Naive thymus-derived CD4-positive, alpha-beta T cell (primary cell): ENCODE measurements around the gene ZSCAN26. TPM values are rescaled to one million over a fixed set of nuclear protein-coding genes. Genes with fewer than 3 reads are reported as not detected.

Experiments
- ATAC-seq: fragments of 150-1000 bp; cut with Tn5 transposase; 2 replicates; pipeline ENCODE4 v1.10.0; 2021; ENCODE audit warnings: mild to moderate bottlenecking, moderate library complexity
- CTCF ChIA-PET: fragments of 350-600 bp; sonication (Branson Sonifier 250); formaldehyde crosslinking; loops from one replicate; lab custom pipeline; 2021; ENCODE audit warnings: antibody characterized with exemption; lab: Charles Lee
- POLR2A ChIA-PET: fragments of 350-600 bp; sonication (Branson Sonifier 250); formaldehyde crosslinking; loops from one replicate; lab custom pipeline; 2021; ENCODE audit warnings: antibody characterized with exemption, inconsistent platforms; lab: Charles Lee
- DNase-seq, 9 donors: peaks; one replicate each; pipeline versions ENCODE4 v3.0.0 to v3.0.0-alpha.2; 2020 to 2022; ENCODE audit warnings: mixed read lengths in 1 of 9
- H3K27ac ChIP-seq: one replicate; pipeline ENCODE4 v1.7.0; 2013; ENCODE audit warnings: mild to moderate bottlenecking, low read depth, low read length, moderate library complexity
- H3K27me3 ChIP-seq, 2 donors: one replicate each; pipeline ENCODE4 v1.7.0; 2013; ENCODE audit warnings: low read length in 2 of 2, mild to moderate bottlenecking in 2 of 2, moderate library complexity in 2 of 2; ENCODE audit not compliant: control insufficient read depth in 2 of 2, insufficient read depth in 2 of 2
- H3K36me3 ChIP-seq, 3 experiments: 1 replicate in 2 of 3; 2 replicates in 1 of 3; pipeline ENCODE4 v1.7.0; 2013; ENCODE audit warnings: low read length in 3 of 3, mild to moderate bottlenecking in 3 of 3, moderate library complexity in 1 of 3; ENCODE audit not compliant: insufficient read depth in 3 of 3, control insufficient read depth in 2 of 3
- H3K4me1 ChIP-seq, 2 donors: one replicate each; pipeline ENCODE4 v1.7.0; 2013; ENCODE audit warnings: low read length in 2 of 2, mild to moderate bottlenecking in 2 of 2, moderate library complexity in 1 of 2; ENCODE audit not compliant: control insufficient read depth in 2 of 2, insufficient read depth in 2 of 2
- H3K4me3 ChIP-seq: 2 replicates; pipeline ENCODE4 v1.7.0; 2013; ENCODE audit warnings: mild to moderate bottlenecking, low read length
- H3K9me3 ChIP-seq, 3 experiments: 1 replicate in 2 of 3; 2 replicates in 1 of 3; pipeline ENCODE4 v1.7.0; 2013; ENCODE audit warnings: low read length in 3 of 3; ENCODE audit not compliant: control insufficient read depth in 2 of 3
- H3K27ac Mint-ChIP-seq, 9 donors: one replicate each; pipeline ENCODE4 v1.8.0; 2020 to 2022; ENCODE audit warnings: mixed read lengths in 9 of 9, mild to moderate bottlenecking in 8 of 9, moderate library complexity in 5 of 9, inconsistent platforms in 2 of 9
- H3K27me3 Mint-ChIP-seq, 5 donors: one replicate each; pipeline ENCODE4 v1.8.0; 2021 to 2022; ENCODE audit warnings: mixed read lengths in 5 of 5, mild to moderate bottlenecking in 1 of 5
- H3K36me3 Mint-ChIP-seq, 5 donors: one replicate each; pipeline ENCODE4 v1.8.0; 2020 to 2022; ENCODE audit warnings: mixed read lengths in 5 of 5, mild to moderate bottlenecking in 3 of 5, inconsistent platforms in 1 of 5
- H3K4me1 Mint-ChIP-seq, 7 donors: one replicate each; pipeline ENCODE4 v1.8.0; 2020 to 2022; ENCODE audit warnings: mixed read lengths in 7 of 7, mild to moderate bottlenecking in 3 of 7, inconsistent platforms in 1 of 7
- H3K4me3 Mint-ChIP-seq, 10 donors: one replicate each; pipeline ENCODE4 v1.8.0; 2020 to 2022; ENCODE audit warnings: mild to moderate bottlenecking in 10 of 10, mixed read lengths in 10 of 10, moderate library complexity in 6 of 10, inconsistent platforms in 2 of 10
- H3K9me3 Mint-ChIP-seq, 11 donors: one replicate each; pipeline ENCODE4 v1.8.0; 2020 to 2022; ENCODE audit warnings: mixed read lengths in 11 of 11, mild to moderate bottlenecking in 4 of 11, inconsistent platforms in 1 of 11, moderate library complexity in 1 of 11
- intact Hi-C, 2 donors: fragments of 100-400 bp; cut with micrococcal nuclease; formaldehyde crosslinking; loops; one replicate each; pipeline ENCODE4 v1.15.1; 2023
- polyA plus RNA-seq, 2 donors: library from polyadenylated mRNA; unstranded; fragments of 300-500 nt; fragmentation: Illumina TruSeq; gene quantifications; one replicate each; pipeline ENCODE4 v1.2.3, GENCODE V29; 2021
- total RNA-seq, 6 experiments: library from RNA in 5 of 6; stranded (reverse) in 5 of 6; gene quantifications; 1 replicate in 5 of 6; 2 replicates in 1 of 6; pipeline ENCODE4 v1.2.3 and lab custom pipeline; 2021 to 2026

ZSCAN26 gene
- total and polyA plus RNA-seq, 7 experiments from 2014 or later = 8.0 to 27.8 (median 15.5) TPM

- H3K36me3 Mint-ChIP-seq = peaks cover 0 to 23% (median 0%) of the 10 kb centered on the region in 5 donors
- DNase-seq (peak in 3 of 9 donors; percentile 20 to 46 (median 25)), ATAC-seq (peak; percentile 86)
- H3K4me3 Mint-ChIP-seq = peak within 1 kb of the TSS; percentile 74 to 94 (median 88)
- H3K4me3 ChIP-seq = peak within 1 kb of the TSS; percentile 55
- intact Hi-C loops = loop anchor here in 1 of 2 donors (2.0 kb wide), 1 partner anchor 28 kb away; the partner anchor contains the start of gene ZKSCAN4
- peak within 1 kb of the TSS in 2 of 9 donors; percentile 5 to 62 for H3K27ac Mint-ChIP-seq
- H3K27me3 Mint-ChIP-seq = peaks cover 37 to 65% (median 55%) of the 10 kb centered on the region in 5 donors
- H3K27ac ChIP-seq = no peak within 1 kb of the TSS
- peaks cover 0 to 36% (median 13%) of the 10 kb centered on the region in 7 donors for H3K4me1 Mint-ChIP-seq
- H3K27me3 ChIP-seq = peaks cover 7 to 8% of the 10 kb centered on the region in 2 donors
- ChIA-PET POLR2A (no interaction called here), CTCF (no interaction called here)
- H3K9me3 ChIP-seq = no peaks in the 10 kb centered on the region
- no peaks in the 10 kb centered on the region for H3K36me3 ChIP-seq
- H3K4me1 ChIP-seq = no peaks in the 10 kb centered on the region
- H3K9me3 Mint-ChIP-seq = peaks cover 0 to 9% (median 0%) of the 10 kb centered on the region in 11 donors
These were observed 41.7 kb upstream of the ZSCAN26 start, which contains the start of gene ZSCAN9 for GRCh38 chr6:28225056-28225834. Gene ZSCAN9 (plus strand): TSS chr6:28225275. CDS start chr6:28227085, 1,810 bp downstream.

DNA sequence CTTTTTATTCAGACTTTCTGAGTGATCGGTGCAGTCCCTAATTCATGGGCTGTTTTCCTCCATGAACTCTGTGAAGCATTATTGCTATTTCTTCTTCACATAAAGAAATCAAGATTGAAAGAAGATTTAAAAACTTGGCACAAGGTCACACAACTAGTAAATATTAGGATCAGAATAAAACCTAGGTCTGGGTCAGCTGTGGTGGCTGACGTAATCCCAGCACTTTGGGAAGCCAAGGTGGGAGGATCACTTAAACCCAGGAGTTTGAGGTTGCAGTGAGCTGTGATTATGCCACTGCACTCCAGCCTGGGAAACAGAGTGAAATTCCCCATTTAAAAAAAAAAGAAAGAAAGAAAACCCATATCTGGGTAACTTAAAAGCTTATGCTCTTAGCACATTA is 40.5 kb upstream of the ZSCAN26 start:
- ChIA-PET CTCF (no interaction called here), POLR2A (no interaction called here)
- H3K36me3 ChIP-seq = no peaks in the 10 kb centered on the region
- no peaks in the 10 kb centered on the region for H3K9me3 ChIP-seq
- Mint-ChIP-seq H3K27me3 (peaks cover 28 to 53% (median 45%) of the 10 kb centered on the region in 5 donors), H3K4me1 (peaks cover 0 to 36% (median 13%) of the 10 kb centered on the region in 7 donors), H3K36me3 (peaks cover 0 to 29% (median 0%) of the 10 kb centered on the region in 5 donors), H3K27ac (no peak overlapping the region), H3K4me3 (no peak overlapping the region), H3K9me3 (peaks cover 0 to 9% (median 0%) of the 10 kb centered on the region in 11 donors)
- DNase-seq (no peak), ATAC-seq (no peak)
- H3K4me3 ChIP-seq = no peak overlapping the region
- intact Hi-C loops = no loop called here
- no peak overlapping the region for H3K27ac ChIP-seq
- H3K27me3 ChIP-seq = peaks cover 3 to 7% of the 10 kb centered on the region in 2 donors
- no peaks in the 10 kb centered on the region for H3K4me1 ChIP-seq

GRCh38 chr6:28232785-28233184 is 34.2 kb upstream of the ZSCAN26 start:
- no peak for DNase-seq

GRCh38 chr6:28235912-28236452 is 31.0 kb upstream of the ZSCAN26 start:
- Histone ChIP-seq H3K27ac (no peak overlapping the region), H3K27me3 (no peaks in the 10 kb centered on the region), H3K4me3 (no peak overlapping the region), H3K36me3 (no peaks in the 10 kb centered on the region), H3K4me1 (no peaks in the 10 kb centered on the region), H3K9me3 (no peaks in the 10 kb centered on the region)
- peaks cover 0 to 20% (median 0%) of the 10 kb centered on the region in 5 donors for H3K36me3 Mint-ChIP-seq
- no peak overlapping the region for H3K27ac Mint-ChIP-seq
- peaks cover 0 to 11% (median 0%) of the 10 kb centered on the region in 11 donors for H3K9me3 Mint-ChIP-seq
- ChIA-PET POLR2A (no interaction called here), CTCF (no interaction called here)
- H3K4me1 Mint-ChIP-seq = no peaks in the 10 kb centered on the region
- ATAC-seq (no peak), DNase-seq (no peak)
- intact Hi-C loops = no loop called here
- no peak overlapping the region for H3K4me3 Mint-ChIP-seq
- H3K27me3 Mint-ChIP-seq = peaks cover 0 to 21% (median 13%) of the 10 kb centered on the region in 5 donors

More at GRCh38 chr6:28232785-28233184, 34.2 kb upstream of the ZSCAN26 start:
- H3K27me3 ChIP-seq = no peaks in the 10 kb centered on the region
- ChIA-PET POLR2A (no interaction called here), CTCF (no interaction called here)
- H3K4me1 ChIP-seq = no peaks in the 10 kb centered on the region
- intact Hi-C loops = no loop called here
- H3K36me3 ChIP-seq = no peaks in the 10 kb centered on the region
- H3K27ac ChIP-seq = no peak overlapping the region
- Mint-ChIP-seq H3K4me3 (no peak overlapping the region), H3K27me3 (peaks cover 0 to 31% (median 14%) of the 10 kb centered on the region in 5 donors), H3K27ac (no peak overlapping the region), H3K36me3 (peaks cover 0 to 31% (median 0%) of the 10 kb centered on the region in 5 donors), H3K9me3 (peaks cover 0 to 7% (median 0%) of the 10 kb centered on the region in 11 donors), H3K4me1 (peaks cover 0 to 15% (median 0%) of the 10 kb centered on the region in 7 donors)
- no peak overlapping the region for H3K4me3 ChIP-seq
- no peaks in the 10 kb centered on the region for H3K9me3 ChIP-seq
- ATAC-seq = no peak

DNA sequence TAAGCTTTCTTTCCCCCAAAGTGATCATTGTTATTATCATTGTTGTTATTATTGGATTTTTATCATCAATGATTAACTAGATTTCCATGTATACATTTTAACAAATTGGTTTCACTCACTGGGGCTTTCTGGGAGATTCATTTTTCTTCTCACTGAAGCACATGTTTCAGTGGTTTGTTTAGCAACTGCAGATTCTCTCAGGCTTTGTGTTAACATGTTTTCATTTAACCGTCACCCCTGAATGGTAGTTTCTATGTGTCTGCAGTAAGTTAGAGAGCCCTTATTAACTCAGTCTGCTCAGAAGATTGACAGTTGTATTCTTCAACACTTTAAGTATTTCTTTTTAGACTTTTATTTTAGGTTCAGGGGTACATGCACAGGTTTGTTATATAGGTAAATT is 27.3 kb upstream of the ZSCAN26 start:
- intact Hi-C loops = no loop called here
- ChIA-PET CTCF (no interaction called here), POLR2A (interaction anchor here (0.6 kb wide), 1 partner anchor 416 kb away, joined by 3 read pairs; a partner anchor contains a TSS)
- Mint-ChIP-seq H3K9me3 (peaks cover 0 to 3% (median 0%) of the 10 kb centered on the region in 11 donors), H3K27ac (no peak overlapping the region), H3K4me1 (peaks cover 0 to 4% (median 0%) of the 10 kb centered on the region in 7 donors), H3K27me3 (peaks cover 0 to 15% (median 13%) of the 10 kb centered on the region in 5 donors), H3K4me3 (no peak overlapping the region), H3K36me3 (peaks cover 4 to 20% (median 13%) of the 10 kb centered on the region in 5 donors)
- H3K27me3 ChIP-seq = no peaks in the 10 kb centered on the region
- no peak overlapping the region for H3K4me3 ChIP-seq
- no peaks in the 10 kb centered on the region for H3K4me1 ChIP-seq
- H3K27ac ChIP-seq = no peak overlapping the region
- no peak for DNase-seq
- ATAC-seq = no peak
- no peaks in the 10 kb centered on the region for H3K9me3 ChIP-seq
- peaks cover 0 to 4% (median 0%) of the 10 kb centered on the region in 3 experiments for H3K36me3 ChIP-seq

GRCh38 chr6:28240471-28240870 is 26.5 kb upstream of the ZSCAN26 start:
- Histone ChIP-seq H3K36me3 (peaks cover 0 to 13% (median 5%) of the 10 kb centered on the region in 3 experiments), H3K4me3 (no peak overlapping the region), H3K27me3 (no peaks in the 10 kb centered on the region), H3K4me1 (no peaks in the 10 kb centered on the region), H3K9me3 (no peaks in the 10 kb centered on the region), H3K27ac (no peak overlapping the region)
- intact Hi-C loops = no loop called here
- ChIA-PET CTCF (no interaction called here), POLR2A (interaction anchor here (1.0 kb wide), 1 partner anchor 12 kb away, joined by 4 read pairs; the partner anchor contains the start of gene ZKSCAN4)
- Mint-ChIP-seq H3K4me3 (no peak overlapping the region), H3K27ac (peak overlapping the region in 1 of 9 donors; percentile 41), H3K36me3 (peaks cover 7 to 23% (median 21%) of the 10 kb centered on the region in 5 donors), H3K4me1 (peaks cover 0 to 4% (median 0%) of the 10 kb centered on the region in 7 donors), H3K27me3 (peaks cover 0 to 9% (median 6%) of the 10 kb centered on the region in 5 donors), H3K9me3 (peaks cover 0 to 3% (median 0%) of the 10 kb centered on the region in 11 donors)
- DNase-seq (no peak), ATAC-seq (no peak)
